Esophagus muscularis mucosa (tissue), 4 donors: Measurements from ENCODE around the gene FGF11. TPM values are rescaled to one million over a fixed set of nuclear protein-coding genes. Genes with fewer than 3 reads are reported as not detected.

Experiments used
- DNase-seq: peaks from one replicate; pipeline ENCODE4 v3.0.0-alpha.2; 2017; ENCODE audit errors: extremely low spot score
- H3K27ac ChIP-seq, 4 donors: fragments of 200-600 bp; sonication (generic); replicated peaks in 1 of 4; 1 replicate in 3 of 4; 2 replicates in 1 of 4; pipeline ENCODE4 v1.5.1; 2016 to 2019; ENCODE audit warnings: mild to moderate bottlenecking in 1 of 4
- H3K27me3 ChIP-seq, 4 donors: fragments of 200-600 bp; sonication (generic); one replicate each; pipeline versions ENCODE4 v1.5.1 to v1.6.0; 2016 to 2019
- H3K36me3 ChIP-seq, 4 donors: fragments of 200-600 bp; sonication (generic); one replicate each; pipeline ENCODE4 v1.5.1; 2016 to 2019
- H3K4me1 ChIP-seq, 4 donors: fragments of 200-600 bp; sonication (generic); one replicate each; pipeline ENCODE4 v1.5.1; 2016 to 2019
- H3K4me3 ChIP-seq, 4 donors: fragments of 200-600 bp; sonication (generic); 1 replicate in 2 of 4; 2 replicates in 2 of 4; pipeline ENCODE4 v1.5.1; 2016 to 2019; ENCODE audit warnings: mild to moderate bottlenecking in 4 of 4, moderate library complexity in 1 of 4
- H3K9me3 ChIP-seq, 4 donors: fragments of 200-600 bp; sonication (generic); 1 replicate in 3 of 4; 2 replicates in 1 of 4; pipeline ENCODE4 v1.5.1; 2016 to 2019
- CTCF ChIP-seq, 3 experiments: fragments of 200-600 bp in 2 of 3; fragments of 450-650 bp in 1 of 3; sonication (generic) in 2 of 3; IDR thresholded peaks; one replicate each; pipeline ENCODE4 v1.5.1; 2017 to 2019; ENCODE audit warnings: antibody characterized with exemption in 3 of 3, mild to moderate bottlenecking in 2 of 3, moderate library complexity in 1 of 3
- EP300 ChIP-seq: sonication (generic); formaldehyde crosslinking; IDR thresholded peaks from one replicate; pipeline ENCODE4 v1.6.1; 2017; ENCODE audit warnings: antibody characterized with exemption
- POLR2A ChIP-seq: fragments of 450-650 bp; IDR thresholded peaks from one replicate; pipeline ENCODE4 v1.6.1; 2017; ENCODE audit warnings: antibody characterized with exemption, moderate library complexity, mild to moderate bottlenecking, low read depth
- POLR2AphosphoS5 ChIP-seq, 2 donors: sonication (generic); formaldehyde crosslinking; IDR thresholded peaks; one replicate each; pipeline ENCODE4 v1.6.1; 2017; ENCODE audit warnings: antibody characterized with exemption in 2 of 2
- WGBS: methylation state at CpG from one replicate; pipeline ENCODE4 v1.1.5; 2018; 5-methylcytosine and 5-hydroxymethylcytosine counted together
- intact Hi-C: fragments of 100-400 bp; cut with DNase I; formaldehyde crosslinking; loops from one replicate; pipeline ENCODE4 v1.15.1; 2023
- total RNA-seq, 4 donors: library from RNA; depleted of rRNA; stranded (reverse); fragments of >200 nt; gene quantifications; one replicate each; pipeline versions ENCODE4 v1.1.0 to v1.2.1, GENCODE V29; 2016

The FGF11 gene
- total RNA-seq, 4 donors from 2014 or later, result 0.50 to 1.9 (median 1.3) TPM; not detected in 1

- WGBS, result 80% methylated on average over 4 of the region's 7 CpGs
- intact Hi-C loops, result no loop called here
- peaks cover 35 to 51% (median 47%) of the 10 kb centered on the region in 4 donors for H3K4me1 ChIP-seq
- DNase-seq, result no peak
- H3K27ac ChIP-seq, result no peak overlapping the region
- no peak for TF ChIP-seq POLR2A
- TF ChIP-seq CTCF (IDR thresholded peaks at IDR 0.05), result no peak
- TF ChIP-seq POLR2AphosphoS5 (IDR thresholded peaks at IDR 0.05), result no peak
- H3K27me3 ChIP-seq, result peaks cover 0 to 99% (median 51%) of the 10 kb centered on the region in 4 donors
- H3K36me3 ChIP-seq, result no peaks in the 10 kb centered on the region
- H3K9me3 ChIP-seq, result no peaks in the 10 kb centered on the region
- no peak overlapping the region for H3K4me3 ChIP-seq
These were observed 4.5 kb downstream of the FGF11 start for GRCh38 chr17:7443499-7444485.

GRCh38 chr17:7444682-7445618 lies 5.6 kb downstream of the FGF11 start, which contains the start of gene CHRNB1:
TSS of gene CHRNB1 (plus strand) at chr17:7445061. CDS start at chr17:7445128, 67 bp downstream.
- Histone ChIP-seq H3K36me3 (no peaks in the 10 kb centered on the region), H3K27ac (no peak within 1 kb of the TSS), H3K4me3 (peak within 1 kb of the TSS; percentile 39 to 57 (median 50)), H3K9me3 (no peaks in the 10 kb centered on the region), H3K27me3 (peaks cover 0 to 94% (median 40%) of the 10 kb centered on the region in 4 donors), H3K4me1 (peaks cover 23 to 39% (median 35%) of the 10 kb centered on the region in 4 donors)
- intact Hi-C loops, result no loop called here
- peak; percentile 93 for DNase-seq
- 4% methylated on average over 27 of the region's 51 CpGs for WGBS
- TF ChIP-seq POLR2A (no peak), POLR2AphosphoS5 (IDR thresholded peaks at IDR 0.05) (no peak), CTCF (IDR thresholded peaks at IDR 0.05) (no peak), EP300 (no peak)

GRCh38 chr17:7445619-7445968 lies 6.3 kb downstream of the FGF11 start:
- Histone ChIP-seq H3K4me1 (peaks cover 17 to 33% (median 29%) of the 10 kb centered on the region in 4 donors), H3K36me3 (no peaks in the 10 kb centered on the region), H3K27ac (no peak overlapping the region), H3K4me3 (peak overlapping the region; percentile 39 to 57 (median 50)), H3K9me3 (no peaks in the 10 kb centered on the region), H3K27me3 (peaks cover 0 to 88% (median 33%) of the 10 kb centered on the region in 4 donors)
- WGBS, result 13% methylated on average over 16 of the region's 16 CpGs
- intact Hi-C loops, result no loop called here
- no peak for TF ChIP-seq EP300
- TF ChIP-seq POLR2A, result no peak
- no peak for TF ChIP-seq POLR2AphosphoS5 (IDR thresholded peaks at IDR 0.05)
- no peak for TF ChIP-seq CTCF (IDR thresholded peaks at IDR 0.05)
- DNase-seq, result no peak

GRCh38 chr17:7448461-7448860 lies 9.1 kb downstream of the FGF11 start:
- no peak for DNase-seq
- Histone ChIP-seq H3K27ac (no peak overlapping the region), H3K4me1 (peaks cover 13 to 22% (median 20%) of the 10 kb centered on the region in 4 donors), H3K4me3 (no peak overlapping the region), H3K27me3 (peaks cover 0 to 60% (median 25%) of the 10 kb centered on the region in 4 donors), H3K9me3 (no peaks in the 10 kb centered on the region), H3K36me3 (no peaks in the 10 kb centered on the region)
- no peak for TF ChIP-seq EP300
- no peak for TF ChIP-seq POLR2A
- no peak for TF ChIP-seq POLR2AphosphoS5 (IDR thresholded peaks at IDR 0.05)
- no peak for TF ChIP-seq CTCF (IDR thresholded peaks at IDR 0.05)
- WGBS, result 87% methylated on average over 7 of the region's 7 CpGs
- intact Hi-C loops, result no loop called here
